Pulmonary artery endothelial cell (primary cell): ENCODE measurements around the gene CCNQ. TPM values are rescaled to one million over a fixed set of nuclear protein-coding genes. Genes with fewer than 3 reads are reported as not detected.
A peak's percentile ranks its signal among the peaks of the same experiment; 100 is the strongest.
"Not testable (repeated sequence)": the region's sequence is repeated elsewhere in the genome, so short reads cannot be mapped to it uniquely, and the experiment has no call there.

Experiments used
- DNase-seq: peaks from one replicate; pipeline ENCODE4 v3.0.0-alpha.2; 2011; ENCODE audit warnings: low read depth, low spot score
- total RNA-seq: library from RNA; depleted of rRNA; stranded (reverse); fragments of >200 nt; gene quantifications from 2 replicates; pipeline ENCODE4 v1.2.3, GENCODE V29; 2014

Gene CCNQ
- total RNA-seq, 1 donor from 2014 or later, result 49.2 TPM

DNA sequence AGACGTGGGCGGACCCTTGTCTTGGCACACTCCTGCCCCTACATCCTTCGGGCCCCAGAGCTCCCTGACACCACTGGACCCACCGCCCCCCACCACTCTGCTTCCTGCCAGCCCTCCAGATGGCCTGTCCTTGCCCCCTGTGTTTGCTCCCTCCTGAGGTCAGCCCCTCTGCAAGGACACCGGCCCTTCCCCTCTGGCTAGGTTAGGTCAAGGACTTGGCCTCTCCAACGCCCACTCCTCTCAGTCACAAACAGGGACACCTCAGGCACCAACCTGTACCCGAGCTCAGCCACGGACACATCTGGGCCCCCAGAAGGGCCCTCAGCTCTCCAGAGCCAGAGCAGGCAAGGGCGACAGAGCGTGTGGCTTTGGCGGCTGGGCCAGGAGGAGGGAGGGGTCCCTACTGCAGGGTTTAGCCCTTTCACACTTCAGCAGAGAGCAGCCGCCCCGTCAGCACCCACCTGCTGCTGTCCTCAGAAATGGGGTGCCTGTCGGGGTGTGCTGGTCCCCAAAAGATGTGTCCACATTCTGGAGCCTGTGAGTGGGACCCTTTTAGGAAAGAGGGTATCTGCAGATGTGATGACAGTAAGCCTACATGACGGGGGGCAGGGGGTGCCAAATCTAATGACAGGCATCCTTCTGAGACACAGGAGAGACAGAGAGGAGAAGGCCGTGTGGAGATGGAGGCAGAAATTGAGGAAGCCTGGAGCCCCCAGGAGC lies 24.5 kb upstream of the CCNQ start:
- DNase-seq, result no peak

DNA sequence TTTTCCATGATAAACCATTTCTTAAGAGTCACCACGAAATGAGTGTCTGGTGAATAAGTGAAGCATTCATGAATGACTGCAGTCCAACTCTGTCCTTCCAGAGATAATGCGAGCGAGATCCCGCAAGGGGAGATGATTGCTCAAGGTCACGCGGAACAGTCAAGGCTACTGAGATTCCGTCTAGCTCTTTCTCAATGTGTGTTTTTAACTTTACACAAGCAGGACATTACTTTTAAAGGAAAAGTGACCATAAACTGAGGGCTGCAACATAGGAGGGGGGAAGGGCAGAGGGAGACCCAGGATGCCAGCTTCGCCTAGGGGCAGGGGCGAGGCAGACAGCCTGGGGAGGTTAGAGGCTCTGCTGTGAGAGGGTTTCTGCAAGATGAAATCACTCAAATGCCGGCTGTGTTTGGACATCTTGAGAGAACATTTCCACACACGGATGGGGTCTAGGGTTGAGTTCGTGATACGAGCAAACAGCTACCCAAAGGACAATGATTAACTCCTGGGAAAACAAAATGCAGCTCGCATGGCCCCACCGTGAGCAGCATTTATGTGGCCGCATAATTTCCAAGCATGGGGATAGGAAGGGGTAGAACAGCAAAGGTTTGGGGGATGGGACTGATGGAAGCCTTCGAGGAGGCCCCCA lies 23.8 kb upstream of the CCNQ start:
- no peak for DNase-seq

DNA sequence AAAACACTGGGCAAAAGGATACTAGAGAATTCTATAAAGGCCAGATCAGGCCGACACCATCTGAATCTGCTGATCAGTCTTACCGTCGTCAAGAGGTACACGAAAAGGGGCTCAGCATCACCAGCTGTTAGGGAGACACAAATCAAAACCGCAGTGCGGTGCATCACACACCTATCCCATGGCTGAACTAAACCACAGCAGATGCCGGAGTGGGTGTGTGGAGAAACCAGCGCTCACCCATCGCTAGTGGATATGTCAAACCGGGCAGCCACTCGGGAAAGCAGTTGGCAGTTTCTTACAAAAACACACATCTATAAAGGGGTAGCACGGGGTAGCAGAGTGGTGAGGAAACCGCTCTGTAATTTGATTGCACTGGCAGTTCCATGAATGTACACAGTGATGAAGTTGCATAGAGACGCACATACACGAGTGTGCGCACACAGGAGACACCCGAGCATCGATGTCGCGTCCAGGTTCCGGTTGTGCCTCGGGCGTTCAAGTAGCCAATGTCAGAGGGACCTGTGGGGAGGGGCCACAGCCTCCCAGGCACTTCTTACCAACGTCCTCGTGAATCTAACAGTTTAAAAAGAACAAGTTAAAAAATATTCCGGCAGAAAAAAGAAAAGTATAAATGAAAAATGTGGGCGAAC lies 23.1 kb upstream of the CCNQ start:
- no peak for DNase-seq

DNA sequence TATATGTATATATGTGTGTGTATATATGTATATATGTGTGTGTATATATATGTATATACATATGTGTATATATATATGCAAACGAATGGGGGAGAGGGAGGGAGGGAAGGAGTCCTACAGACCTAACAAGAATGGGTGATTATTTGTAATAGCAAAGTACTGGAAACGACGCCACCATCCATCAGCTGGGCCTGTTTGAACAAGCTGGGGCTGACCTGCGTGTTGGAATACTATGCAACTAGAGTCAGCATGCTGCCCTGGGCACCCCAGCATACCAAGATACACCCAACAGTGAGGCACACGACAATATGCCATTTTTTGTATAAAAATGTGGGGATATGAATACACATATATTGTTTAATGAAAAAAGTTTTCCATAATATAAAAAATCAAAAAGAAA lies 21.6 kb upstream of the CCNQ start:
- no peak for DNase-seq

DNA sequence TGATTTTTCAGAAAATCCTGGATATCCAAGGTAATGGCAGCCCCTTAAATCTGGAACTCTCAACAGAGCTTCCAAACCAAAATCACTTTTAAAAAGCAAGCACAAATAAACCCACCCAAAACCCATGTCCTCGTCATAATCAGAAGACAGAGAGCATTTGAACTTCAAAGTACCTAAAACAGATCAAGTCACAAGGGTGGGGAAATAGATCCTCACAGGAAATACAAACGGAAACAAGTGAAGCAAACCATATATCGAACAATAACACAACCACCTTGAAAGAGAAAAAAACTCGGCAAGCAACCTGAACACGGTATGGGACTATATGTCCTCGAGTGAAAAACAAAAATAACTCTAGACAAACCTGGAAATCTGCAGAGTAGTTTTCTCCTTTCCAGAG lies 15.9 kb upstream of the CCNQ start:
- no peak for DNase-seq

DNA sequence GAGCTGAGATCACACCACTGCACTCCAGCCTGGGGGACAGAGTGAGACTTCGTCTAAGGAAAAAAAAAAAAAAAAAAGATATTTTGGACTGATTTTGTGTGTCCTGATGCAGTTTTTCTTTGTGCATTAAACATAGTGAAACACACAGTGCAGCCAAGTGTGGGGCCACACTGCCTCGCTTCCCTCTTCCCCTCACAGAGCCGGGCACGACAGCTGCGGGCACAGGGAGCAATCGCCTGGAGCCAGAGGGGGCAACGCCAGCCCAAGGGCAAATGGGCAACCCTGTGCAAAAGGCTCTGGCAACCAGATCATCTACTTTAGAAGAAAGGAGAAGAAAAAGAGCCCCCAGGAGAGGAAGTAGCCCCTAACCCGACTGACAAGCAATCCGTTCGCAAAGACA lies 13.5 kb upstream of the CCNQ start:
- DNase-seq, result no peak

DNA sequence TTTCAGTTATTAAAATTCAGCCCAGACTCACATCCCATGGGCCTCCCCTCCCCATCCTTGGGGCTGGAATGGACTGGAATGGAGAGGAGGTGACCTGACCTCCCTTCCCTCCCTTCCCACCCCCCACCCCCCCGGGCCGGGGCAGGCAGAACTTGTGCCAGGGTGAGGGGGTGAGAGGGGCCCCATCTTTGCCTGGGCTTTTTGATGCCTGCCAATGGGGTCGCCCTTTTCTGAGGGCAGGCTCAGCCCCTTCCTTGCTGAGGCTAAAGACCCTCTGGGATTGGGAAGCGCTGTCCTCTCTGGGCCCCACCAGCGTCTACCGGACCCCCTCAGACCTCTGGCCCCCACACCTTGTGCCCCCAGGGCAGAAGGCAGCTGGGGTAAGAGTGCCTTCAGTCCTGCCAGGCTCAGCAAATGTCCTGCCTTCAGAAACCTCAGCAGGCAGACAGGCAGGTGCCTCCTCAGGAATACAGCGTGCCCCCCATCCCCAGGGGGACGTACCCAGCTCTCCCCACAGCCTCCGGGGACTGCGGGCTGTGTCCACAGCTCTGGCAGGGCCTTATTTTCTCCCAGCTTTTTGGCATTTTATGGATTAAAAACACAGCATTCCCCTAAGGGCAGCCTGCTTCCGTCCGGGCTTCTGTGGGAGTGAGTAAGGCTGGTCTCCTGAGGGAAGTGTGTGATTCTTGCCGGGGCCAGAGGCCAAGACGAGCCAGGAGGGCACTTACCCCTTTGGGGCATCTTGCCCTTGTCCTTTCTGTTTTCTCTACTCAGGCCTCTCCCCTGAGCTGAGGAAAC lies 12.6 kb upstream of the CCNQ start:
- no peak for DNase-seq

DNA sequence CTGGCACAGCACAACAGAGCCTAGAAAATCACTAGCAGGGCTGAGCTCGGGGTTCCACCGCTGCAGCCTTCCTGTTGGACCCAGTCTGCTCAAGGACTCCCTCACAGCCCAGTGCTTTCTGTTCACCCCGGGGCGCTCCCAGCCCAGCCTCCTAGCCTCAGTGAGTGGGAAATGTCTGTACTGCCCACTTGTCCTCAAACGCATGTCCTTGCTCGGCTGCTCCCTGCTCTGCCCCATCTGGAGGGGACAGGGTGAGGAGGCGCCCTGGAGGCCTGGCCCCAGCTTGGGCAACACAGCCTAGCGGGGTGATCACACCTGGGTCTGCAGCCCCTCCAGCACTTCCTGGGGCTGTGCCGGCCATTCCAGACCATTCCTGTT lies 11.9 kb upstream of the CCNQ start:
- DNase-seq, result no peak

DNA sequence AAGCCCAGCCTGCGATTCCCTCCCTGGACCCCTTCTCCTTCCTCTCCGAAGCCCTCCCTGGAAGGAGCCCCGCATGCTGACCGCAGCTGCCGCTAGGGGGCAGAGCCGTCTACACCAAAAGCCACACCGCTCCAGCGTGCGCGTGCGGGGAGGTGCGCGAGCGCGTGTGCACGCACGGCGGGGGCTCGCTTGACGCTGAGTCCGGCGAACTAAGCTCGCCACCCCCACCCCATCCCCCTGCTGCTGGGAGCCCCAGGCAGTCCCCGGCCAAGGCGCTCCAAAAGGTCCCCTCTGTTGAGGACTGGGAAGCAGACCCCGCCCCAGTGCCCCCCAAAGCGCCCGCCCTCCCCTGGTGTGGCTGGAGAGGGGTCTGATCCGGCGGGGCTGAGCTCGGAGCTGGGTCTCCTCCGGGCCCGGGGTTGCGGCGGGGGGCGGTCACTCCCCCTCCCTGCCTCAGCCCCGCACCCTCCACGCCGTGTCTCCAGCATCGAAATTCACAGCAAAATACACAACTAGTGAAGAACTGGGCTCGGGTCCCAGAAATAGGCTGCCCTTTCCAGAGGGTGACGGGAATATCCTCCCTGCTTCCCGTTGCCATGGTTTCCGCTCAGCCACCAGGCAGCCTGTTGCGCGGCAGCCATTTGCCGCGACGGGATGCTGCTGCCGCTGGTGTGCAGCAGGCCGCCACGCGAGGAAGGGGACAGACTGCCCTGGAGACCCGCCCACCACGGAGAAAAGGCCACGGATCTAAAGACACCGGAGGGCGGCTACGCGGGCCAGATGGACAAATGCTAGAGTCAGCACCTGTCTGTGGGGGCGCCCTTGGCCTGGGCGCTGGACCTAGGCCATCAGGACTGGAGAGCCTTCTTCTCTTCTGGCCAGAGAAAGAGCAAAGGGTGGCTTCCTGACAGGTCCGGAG lies 11.2 kb upstream of the CCNQ start:
- DNase-seq, result peak; percentile 22

DNA sequence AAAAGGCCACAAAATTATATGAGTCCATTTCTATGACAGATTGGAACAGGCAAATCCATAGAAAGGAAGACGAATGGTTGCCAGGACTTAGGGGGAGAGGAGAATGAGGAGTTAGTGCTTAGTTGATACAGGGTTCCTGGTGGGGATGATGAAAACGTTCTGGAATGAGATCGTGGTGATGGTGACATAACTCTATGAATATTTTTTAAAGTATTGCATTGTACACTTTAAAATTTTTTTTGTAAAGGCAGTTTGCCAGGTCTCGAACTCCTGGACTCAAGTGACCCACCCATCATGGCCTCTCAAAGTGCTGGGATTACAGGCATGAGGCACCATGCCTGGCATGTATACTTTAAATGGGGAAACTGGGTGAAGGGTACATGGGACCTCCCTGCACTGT lies 9.9 kb upstream of the CCNQ start:
- DNase-seq, result no peak

DNA sequence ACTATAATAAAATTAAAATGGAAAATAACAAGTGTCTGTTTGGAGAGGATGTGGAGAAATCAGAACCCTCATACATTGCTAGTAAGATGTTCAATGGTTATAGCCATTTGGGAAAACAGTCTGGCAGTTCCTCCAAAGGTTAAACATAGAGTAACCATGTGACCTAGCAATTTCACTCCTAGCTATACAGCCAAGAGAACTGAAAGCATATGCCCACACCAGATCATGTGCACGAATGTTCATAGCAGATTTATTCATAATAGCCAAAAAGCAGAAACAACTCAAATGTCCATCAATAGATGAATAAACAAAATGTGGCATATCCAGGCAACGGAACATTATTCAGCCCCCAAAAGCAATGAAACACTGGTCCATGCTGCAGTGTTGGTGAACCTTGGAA lies 9.4 kb upstream of the CCNQ start:
- no peak for DNase-seq

DNA sequence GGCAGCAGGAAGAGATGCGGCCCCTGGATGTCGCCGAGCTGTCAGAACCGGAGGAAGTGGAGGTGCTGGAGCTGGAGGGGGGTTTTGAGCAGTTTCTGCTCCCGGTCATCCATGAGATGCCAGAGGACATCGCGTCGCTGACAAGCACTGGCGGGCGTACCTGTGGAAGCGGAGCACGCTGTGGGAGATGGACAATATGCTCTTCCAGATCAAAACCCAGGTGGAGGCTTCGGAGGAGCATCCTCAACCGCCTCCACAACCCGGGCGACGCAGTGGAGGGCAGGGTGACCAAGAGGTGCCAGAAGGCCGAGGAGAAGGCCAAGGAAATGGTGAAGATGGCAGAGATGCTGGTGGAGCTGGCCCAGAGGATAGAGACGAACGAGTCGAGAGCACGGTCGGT lies 7.6 kb upstream of the CCNQ start:
- no peak for DNase-seq

DNA sequence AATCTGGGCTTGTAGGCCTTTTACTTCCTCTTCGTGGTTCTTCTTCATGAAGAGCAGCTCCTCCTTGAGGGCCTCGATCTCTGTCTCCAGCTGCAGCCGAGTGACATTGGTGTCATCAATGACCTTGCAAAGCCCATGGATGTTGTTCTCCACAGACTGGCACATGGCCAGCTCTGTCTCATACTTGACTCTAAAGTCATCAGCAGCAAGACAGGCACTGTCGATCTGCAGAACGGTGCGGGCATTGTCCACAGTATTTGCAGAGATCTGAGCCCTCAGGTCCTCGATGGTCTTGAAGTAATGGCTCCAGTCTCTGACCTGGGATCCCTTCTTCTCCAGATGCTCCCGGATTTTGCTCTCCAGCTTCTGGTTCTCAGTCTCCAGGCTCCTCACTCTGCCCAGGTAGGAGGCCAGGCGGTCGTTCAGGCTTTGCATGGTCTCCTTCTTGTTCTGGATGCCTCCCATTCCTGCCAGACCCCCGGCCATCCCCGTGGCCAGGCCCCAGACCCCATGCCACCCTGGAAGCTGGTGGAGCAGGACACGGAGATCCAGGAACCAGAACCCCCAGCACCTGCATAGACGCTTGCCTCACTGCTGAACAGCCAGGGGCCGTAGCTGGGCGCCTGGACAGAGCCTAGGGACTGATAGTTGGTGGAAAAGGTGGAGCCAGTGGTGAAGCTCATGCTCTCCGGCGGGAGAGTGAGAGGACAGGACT lies 5.9 kb upstream of the CCNQ start:
- DNase-seq, result not testable (repeated sequence)

DNA sequence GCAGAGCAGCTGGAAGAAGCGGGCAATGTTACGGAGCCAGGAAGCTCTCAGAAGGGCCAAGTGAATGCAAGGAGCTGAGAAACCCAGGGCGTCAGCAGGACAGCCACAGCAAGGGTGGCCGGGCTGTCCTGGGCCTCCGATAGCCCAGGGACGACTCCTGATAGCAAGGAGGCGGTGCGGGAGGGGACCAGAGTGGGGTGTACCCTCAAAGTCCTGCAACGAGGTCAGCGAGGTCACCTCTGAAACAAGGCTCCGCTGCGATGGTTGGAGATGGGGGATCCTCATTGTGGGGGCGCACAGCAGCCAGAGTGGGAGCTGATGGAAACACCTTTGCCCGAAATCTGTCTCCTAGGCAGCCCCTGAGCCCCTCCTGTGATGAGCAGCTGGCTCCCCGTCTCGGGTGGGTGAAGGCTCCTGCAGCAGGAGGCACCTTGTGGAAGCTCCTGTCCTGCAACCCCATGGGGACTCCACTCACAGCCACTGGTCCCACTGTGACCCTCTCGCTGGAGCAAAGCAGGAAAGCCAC lies 4.3 kb upstream of the CCNQ start:
- DNase-seq, result no peak

DNA sequence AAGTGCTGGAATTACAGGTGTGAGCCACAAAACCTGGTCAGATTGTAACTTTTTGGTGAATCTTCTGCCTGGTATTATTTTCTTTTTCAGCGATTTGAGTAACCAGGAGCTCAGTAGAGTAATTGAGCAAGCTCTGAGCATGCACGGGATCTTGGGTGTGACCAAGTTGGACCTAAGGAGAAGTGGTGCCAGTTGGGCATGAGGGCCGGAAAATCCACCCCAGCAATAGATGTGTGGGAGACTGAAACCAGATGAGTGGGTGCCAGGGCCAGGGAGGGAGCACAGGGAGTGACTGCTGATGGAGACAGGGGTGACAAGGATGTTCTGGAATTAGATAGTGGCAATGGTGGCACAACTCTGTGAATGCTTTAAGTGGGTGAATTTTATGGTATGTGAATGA lies 3.7 kb upstream of the CCNQ start:
- no peak for DNase-seq

DNA sequence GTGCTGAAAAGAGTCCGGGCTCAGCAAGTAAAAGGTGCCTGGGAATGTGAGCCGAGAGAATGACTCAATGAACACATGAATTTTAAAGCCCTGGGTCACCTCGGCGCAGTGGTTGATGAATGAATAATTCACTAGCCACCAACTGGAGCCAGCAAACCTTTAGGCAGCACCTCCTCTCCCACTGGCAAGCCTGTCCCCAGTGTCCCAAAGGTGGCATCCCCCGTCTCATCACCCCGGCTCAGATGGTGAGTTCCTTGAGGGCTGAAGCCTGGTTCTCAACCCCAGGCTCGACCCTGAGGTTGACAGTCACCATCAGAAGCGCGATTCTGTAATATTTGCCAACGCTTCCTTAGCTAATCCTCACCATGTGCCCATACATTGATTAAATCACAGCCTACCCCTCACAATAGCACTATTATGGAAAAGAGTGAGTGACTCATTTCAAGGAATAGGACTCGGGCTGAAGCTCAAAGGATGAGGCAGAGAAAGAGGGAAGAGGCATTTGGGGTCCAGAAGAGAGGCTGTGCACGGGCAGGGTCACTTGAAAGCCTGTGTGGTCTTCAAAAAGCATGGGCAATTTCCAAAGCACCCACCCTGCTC lies 2.7 kb upstream of the CCNQ start:
- DNase-seq, result no peak

DNA sequence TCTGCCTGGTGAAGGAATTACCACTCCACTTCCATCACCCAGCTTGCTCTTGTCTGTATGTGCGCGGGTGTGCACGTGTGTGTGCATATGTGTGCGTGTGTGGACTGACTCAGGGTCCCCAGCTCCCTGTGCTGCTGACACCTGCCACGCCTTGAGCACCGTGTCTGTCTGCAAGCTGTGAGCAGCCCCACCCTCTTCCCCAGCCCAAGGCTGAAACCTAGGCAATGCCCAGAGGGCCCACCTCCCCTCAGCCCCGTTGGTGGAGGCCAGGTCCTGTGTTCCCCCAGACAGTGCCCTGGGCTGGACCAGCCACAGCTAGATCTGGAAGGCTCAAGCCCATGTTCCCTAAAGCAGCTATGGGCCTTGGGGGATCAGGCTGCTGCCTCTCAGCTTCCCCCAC lies 2.0 kb upstream of the CCNQ start:
- no peak for DNase-seq

DNA sequence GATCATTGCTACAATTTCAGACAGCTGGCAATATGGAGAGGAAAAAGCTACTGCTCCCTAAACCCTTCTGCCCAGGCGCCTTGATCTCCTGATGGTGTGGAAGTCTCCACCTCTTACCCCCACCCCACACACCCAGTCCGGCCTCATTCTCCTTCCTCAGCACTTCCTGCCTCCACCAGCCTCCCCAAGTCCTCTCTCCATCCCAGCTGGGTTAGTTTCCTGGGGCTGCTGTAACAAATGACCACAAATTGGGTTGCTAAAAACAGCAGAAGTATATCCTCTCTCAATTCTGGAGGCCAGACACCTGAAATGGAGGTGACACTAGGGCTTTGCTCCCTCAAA lies 1.1 kb upstream of the CCNQ start:
- DNase-seq, result no peak

DNA sequence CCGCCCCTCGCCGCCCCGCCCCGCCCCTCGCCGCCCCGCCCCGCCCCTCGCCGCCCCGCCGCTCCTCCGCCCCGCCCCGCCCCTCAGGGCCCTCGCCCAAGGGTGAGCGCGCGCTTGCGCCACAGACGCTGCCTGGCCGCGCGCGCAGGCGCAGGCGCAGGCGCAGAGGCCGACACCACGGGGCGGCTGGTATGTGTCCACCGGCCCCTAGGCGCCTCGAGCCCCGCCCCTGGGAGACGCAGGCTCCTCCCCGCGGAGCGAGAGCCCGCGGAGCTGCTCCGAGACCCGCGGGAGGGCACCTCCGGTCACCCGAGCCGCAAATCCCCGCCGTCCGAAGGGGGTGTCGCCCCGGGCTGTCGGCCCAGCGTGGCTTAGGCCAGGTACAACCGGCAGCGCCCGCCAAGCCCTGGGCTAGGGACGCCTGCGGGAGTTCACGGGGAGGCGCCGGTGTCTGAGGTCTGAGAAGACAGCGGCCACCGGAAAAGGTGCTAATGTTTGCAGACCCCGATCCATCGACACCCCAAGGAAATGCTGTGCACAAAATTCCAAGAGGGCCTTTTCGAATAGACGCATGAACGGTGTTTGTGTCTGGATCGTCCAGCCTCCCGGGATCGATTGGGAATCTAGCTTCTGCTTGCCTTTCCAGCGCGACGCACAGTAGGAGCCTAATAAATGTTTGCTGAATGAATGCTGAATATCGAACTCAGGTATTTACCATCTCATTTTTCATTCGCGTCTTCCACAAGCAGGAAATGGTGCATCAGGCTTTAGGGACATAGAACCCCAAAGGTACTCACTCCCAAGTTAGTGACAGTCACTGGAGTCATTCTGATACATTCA lies 473 bp upstream of the CCNQ start:
- peak; percentile 27 for DNase-seq
